Measurements from ENCODE around the gene SPDL1.

- TF ChIP-seq CTCF (conservative IDR thresholded peaks at IDR 0.05) (no peak), ZFX (IDR thresholded peaks at IDR 0.05) (no peak)
These were observed 17.4 kb upstream of the SPDL1 start for GRCh38 chr5:169566202-169566601.

Measured in C4-2B (cell line).